Naive thymus-derived CD4-positive, alpha-beta T cell (primary cell): Measurements from ENCODE around the gene SLC1A4. TPM values are rescaled to one million over a fixed set of nuclear protein-coding genes. Genes with fewer than 3 reads are reported as not detected.

Source experiments
- ATAC-seq: fragments of 150-1000 bp; cut with Tn5 transposase; 2 replicates; pipeline ENCODE4 v1.10.0; 2021; ENCODE audit warnings: mild to moderate bottlenecking, moderate library complexity
- CTCF ChIA-PET: fragments of 350-600 bp; sonication (Branson Sonifier 250); formaldehyde crosslinking; loops from one replicate; lab custom pipeline; 2021; ENCODE audit warnings: antibody characterized with exemption; lab: Charles Lee
- POLR2A ChIA-PET: fragments of 350-600 bp; sonication (Branson Sonifier 250); formaldehyde crosslinking; loops from one replicate; lab custom pipeline; 2021; ENCODE audit warnings: antibody characterized with exemption, inconsistent platforms; lab: Charles Lee
- DNase-seq, 9 donors: peaks; one replicate each; pipeline versions ENCODE4 v3.0.0 to v3.0.0-alpha.2; 2020 to 2022; ENCODE audit warnings: mixed read lengths in 1 of 9
- H3K27ac ChIP-seq: one replicate; pipeline ENCODE4 v1.7.0; 2013; ENCODE audit warnings: mild to moderate bottlenecking, low read depth, low read length, moderate library complexity
- H3K27me3 ChIP-seq, 2 donors: one replicate each; pipeline ENCODE4 v1.7.0; 2013; ENCODE audit warnings: low read length in 2 of 2, mild to moderate bottlenecking in 2 of 2, moderate library complexity in 2 of 2; ENCODE audit not compliant: control insufficient read depth in 2 of 2, insufficient read depth in 2 of 2
- H3K36me3 ChIP-seq, 3 experiments: 1 replicate in 2 of 3; 2 replicates in 1 of 3; pipeline ENCODE4 v1.7.0; 2013; ENCODE audit warnings: low read length in 3 of 3, mild to moderate bottlenecking in 3 of 3, moderate library complexity in 1 of 3; ENCODE audit not compliant: insufficient read depth in 3 of 3, control insufficient read depth in 2 of 3
- H3K4me1 ChIP-seq, 2 donors: one replicate each; pipeline ENCODE4 v1.7.0; 2013; ENCODE audit warnings: low read length in 2 of 2, mild to moderate bottlenecking in 2 of 2, moderate library complexity in 1 of 2; ENCODE audit not compliant: control insufficient read depth in 2 of 2, insufficient read depth in 2 of 2
- H3K4me3 ChIP-seq: 2 replicates; pipeline ENCODE4 v1.7.0; 2013; ENCODE audit warnings: mild to moderate bottlenecking, low read length
- H3K9me3 ChIP-seq, 3 experiments: 1 replicate in 2 of 3; 2 replicates in 1 of 3; pipeline ENCODE4 v1.7.0; 2013; ENCODE audit warnings: low read length in 3 of 3; ENCODE audit not compliant: control insufficient read depth in 2 of 3
- H3K27ac Mint-ChIP-seq, 9 donors: one replicate each; pipeline ENCODE4 v1.8.0; 2020 to 2022; ENCODE audit warnings: mixed read lengths in 9 of 9, mild to moderate bottlenecking in 8 of 9, moderate library complexity in 5 of 9, inconsistent platforms in 2 of 9
- H3K27me3 Mint-ChIP-seq, 5 donors: one replicate each; pipeline ENCODE4 v1.8.0; 2021 to 2022; ENCODE audit warnings: mixed read lengths in 5 of 5, mild to moderate bottlenecking in 1 of 5
- H3K36me3 Mint-ChIP-seq, 5 donors: one replicate each; pipeline ENCODE4 v1.8.0; 2020 to 2022; ENCODE audit warnings: mixed read lengths in 5 of 5, mild to moderate bottlenecking in 3 of 5, inconsistent platforms in 1 of 5
- H3K4me1 Mint-ChIP-seq, 7 donors: one replicate each; pipeline ENCODE4 v1.8.0; 2020 to 2022; ENCODE audit warnings: mixed read lengths in 7 of 7, mild to moderate bottlenecking in 3 of 7, inconsistent platforms in 1 of 7
- H3K4me3 Mint-ChIP-seq, 10 donors: one replicate each; pipeline ENCODE4 v1.8.0; 2020 to 2022; ENCODE audit warnings: mild to moderate bottlenecking in 10 of 10, mixed read lengths in 10 of 10, moderate library complexity in 6 of 10, inconsistent platforms in 2 of 10
- H3K9me3 Mint-ChIP-seq, 11 donors: one replicate each; pipeline ENCODE4 v1.8.0; 2020 to 2022; ENCODE audit warnings: mixed read lengths in 11 of 11, mild to moderate bottlenecking in 4 of 11, inconsistent platforms in 1 of 11, moderate library complexity in 1 of 11
- intact Hi-C, 2 donors: fragments of 100-400 bp; cut with micrococcal nuclease; formaldehyde crosslinking; loops; one replicate each; pipeline ENCODE4 v1.15.1; 2023
- polyA plus RNA-seq, 2 donors: library from polyadenylated mRNA; unstranded; fragments of 300-500 nt; fragmentation: Illumina TruSeq; gene quantifications; one replicate each; pipeline ENCODE4 v1.2.3, GENCODE V29; 2021
- total RNA-seq, 6 experiments: library from RNA in 5 of 6; stranded (reverse) in 5 of 6; gene quantifications; 1 replicate in 5 of 6; 2 replicates in 1 of 6; pipeline ENCODE4 v1.2.3 and lab custom pipeline; 2021 to 2026

Gene SLC1A4
- total and polyA plus RNA-seq, 7 experiments from 2014 or later = 0.33 to 34.5 (median 1.8) TPM; not detected in 1

DNA sequence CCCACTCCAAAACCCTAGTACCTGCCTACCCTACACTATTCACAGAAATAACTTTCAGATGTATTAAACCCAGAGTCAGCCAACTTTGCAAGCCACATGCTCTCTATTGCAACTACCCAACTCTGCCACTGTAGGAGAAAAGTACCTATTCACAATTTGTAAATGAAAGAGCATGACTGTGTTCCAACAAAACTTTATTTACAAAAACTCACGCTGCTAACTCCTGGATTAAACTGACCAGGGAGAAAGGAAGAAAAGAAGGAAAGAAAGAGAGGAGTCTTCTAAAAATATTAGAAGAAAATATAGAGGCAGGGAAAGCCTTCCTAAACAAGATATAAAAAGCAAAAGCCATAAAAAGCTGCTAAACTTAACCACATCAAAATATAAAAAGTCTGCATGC lies 24.6 kb downstream of the SLC1A4 start:
- Histone ChIP-seq H3K9me3 (no peaks in the 10 kb centered on the region), H3K27me3 (no peaks in the 10 kb centered on the region), H3K27ac (no peak overlapping the region), H3K4me1 (no peaks in the 10 kb centered on the region), H3K4me3 (no peak overlapping the region), H3K36me3 (no peaks in the 10 kb centered on the region)
- CTCF ChIA-PET = no interaction called here
- Mint-ChIP-seq H3K9me3 (no peaks in the 10 kb centered on the region), H3K4me3 (no peak overlapping the region), H3K4me1 (peaks cover 0 to 24% (median 8%) of the 10 kb centered on the region in 7 donors), H3K36me3 (peaks cover 0 to 24% (median 3%) of the 10 kb centered on the region in 5 donors), H3K27ac (no peak overlapping the region), H3K27me3 (no peaks in the 10 kb centered on the region)
- POLR2A ChIA-PET = no interaction called here
- intact Hi-C loops = no loop called here
- ATAC-seq = no peak
- no peak for DNase-seq

DNA sequence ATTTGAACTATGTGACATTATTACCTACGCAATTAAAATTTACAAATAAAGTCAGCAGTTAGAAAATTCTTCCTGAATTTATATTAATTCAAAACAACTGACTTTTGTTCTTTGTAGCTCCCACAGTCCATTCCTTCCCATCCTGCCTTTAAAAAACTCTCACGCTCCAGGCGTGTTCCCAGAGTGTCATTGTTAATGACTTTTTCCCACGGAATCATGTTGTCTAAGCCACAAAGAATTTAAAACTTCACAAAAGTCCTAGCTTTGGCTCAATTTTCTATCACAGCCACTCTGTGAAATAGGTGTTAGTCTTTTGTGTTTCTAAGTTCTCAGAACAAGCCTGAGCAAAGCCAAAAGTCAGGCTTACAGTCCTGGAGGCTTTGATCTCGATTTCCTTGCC lies 26.5 kb downstream of the SLC1A4 start:
- H3K27ac Mint-ChIP-seq = no peak overlapping the region
- intact Hi-C loops = no loop called here
- H3K4me1 Mint-ChIP-seq = peaks cover 0 to 24% (median 10%) of the 10 kb centered on the region in 7 donors
- Histone ChIP-seq H3K4me3 (no peak overlapping the region), H3K36me3 (no peaks in the 10 kb centered on the region), H3K27ac (no peak overlapping the region), H3K9me3 (no peaks in the 10 kb centered on the region), H3K27me3 (no peaks in the 10 kb centered on the region), H3K4me1 (no peaks in the 10 kb centered on the region)
- H3K9me3 Mint-ChIP-seq = no peaks in the 10 kb centered on the region
- no peak for ATAC-seq
- no peak for DNase-seq
- ChIA-PET POLR2A (no interaction called here), CTCF (interaction anchor here (0.6 kb wide), 1 partner anchor 101 kb away, joined by 4 read pairs; no protein-coding TSS in a partner anchor)
- H3K36me3 Mint-ChIP-seq = peaks cover 4 to 28% (median 9%) of the 10 kb centered on the region in 5 donors
- no peak overlapping the region for H3K4me3 Mint-ChIP-seq
- no peaks in the 10 kb centered on the region for H3K27me3 Mint-ChIP-seq

DNA sequence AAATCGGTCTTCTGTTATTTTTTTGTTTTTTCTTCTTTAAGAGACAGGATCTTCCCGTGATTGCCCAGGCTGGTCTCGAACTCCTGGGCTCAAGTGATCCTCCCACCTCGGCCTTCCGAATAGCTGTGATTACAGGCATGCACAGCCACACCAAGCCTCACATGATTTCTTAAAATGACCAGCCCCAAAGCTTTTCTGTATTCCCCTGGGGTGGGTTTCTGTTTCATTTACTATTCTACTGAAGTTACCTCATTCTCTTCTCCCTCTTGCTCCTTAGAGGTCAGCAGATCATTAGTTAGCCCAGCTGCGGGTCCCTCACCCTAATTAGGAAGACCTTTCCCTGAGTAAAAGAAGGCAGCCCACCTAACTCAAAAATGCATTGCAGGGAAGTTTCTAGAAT lies 27.6 kb downstream of the SLC1A4 start:
- H3K4me1 Mint-ChIP-seq = peaks cover 0 to 24% (median 10%) of the 10 kb centered on the region in 7 donors

GRCh38 chr2:65017335-65017734 lies 28.1 kb downstream of the SLC1A4 start:
- Histone ChIP-seq H3K9me3 (no peaks in the 10 kb centered on the region), H3K36me3 (no peaks in the 10 kb centered on the region), H3K4me3 (no peak overlapping the region), H3K27me3 (no peaks in the 10 kb centered on the region), H3K4me1 (no peaks in the 10 kb centered on the region), H3K27ac (no peak overlapping the region)
- Mint-ChIP-seq H3K27ac (no peak overlapping the region), H3K4me3 (no peak overlapping the region), H3K27me3 (no peaks in the 10 kb centered on the region), H3K36me3 (peaks cover 4 to 32% (median 12%) of the 10 kb centered on the region in 5 donors), H3K4me1 (peaks cover 0 to 24% (median 10%) of the 10 kb centered on the region in 7 donors), H3K9me3 (no peaks in the 10 kb centered on the region)
- DNase-seq (no peak), ATAC-seq (peak; percentile 64)
- ChIA-PET POLR2A (no interaction called here), CTCF (no interaction called here)
- intact Hi-C loops = loop anchor here in 1 of 2 donors (1.0 kb wide), 1 partner anchor 23 kb away; no protein-coding TSS in a partner anchor

More for the DNA sequence above, 27.6 kb downstream of the SLC1A4 start:
- Histone ChIP-seq H3K4me3 (no peak overlapping the region), H3K27ac (no peak overlapping the region), H3K9me3 (no peaks in the 10 kb centered on the region), H3K4me1 (no peaks in the 10 kb centered on the region), H3K27me3 (no peaks in the 10 kb centered on the region), H3K36me3 (no peaks in the 10 kb centered on the region)
- Mint-ChIP-seq H3K4me3 (no peak overlapping the region), H3K27ac (no peak overlapping the region), H3K9me3 (no peaks in the 10 kb centered on the region), H3K27me3 (no peaks in the 10 kb centered on the region), H3K36me3 (peaks cover 4 to 30% (median 9%) of the 10 kb centered on the region in 5 donors)
- ChIA-PET CTCF (interaction anchor here (0.7 kb wide), 1 partner anchor 152 kb away, joined by 3 read pairs; no protein-coding TSS in a partner anchor), POLR2A (no interaction called here)
- ATAC-seq (no peak), DNase-seq (no peak)
- intact Hi-C loops = loop anchor here in 1 of 2 donors (1.0 kb wide), 1 partner anchor 24 kb away; no protein-coding TSS in a partner anchor

DNA sequence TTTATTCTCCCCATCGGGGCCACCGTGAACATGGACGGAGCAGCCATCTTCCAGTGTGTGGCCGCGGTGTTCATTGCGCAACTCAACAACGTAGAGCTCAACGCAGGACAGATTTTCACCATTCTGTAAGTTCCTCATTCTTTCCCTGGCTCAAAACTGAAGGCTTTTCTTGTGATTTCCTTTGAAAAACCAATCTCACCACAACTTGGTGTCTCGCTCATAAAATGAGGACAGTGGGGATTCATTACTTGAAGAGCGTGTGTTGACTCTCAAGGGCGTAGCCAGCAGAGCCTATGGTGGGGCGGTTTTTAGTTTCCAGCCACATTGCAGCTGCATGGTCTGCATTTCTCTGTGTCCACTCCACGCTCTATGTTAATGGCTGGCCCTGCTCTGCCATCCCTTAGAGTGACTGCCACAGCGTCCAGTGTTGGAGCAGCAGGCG lies 29.0 kb downstream of the SLC1A4 start:
- H3K4me1 ChIP-seq = no peaks in the 10 kb centered on the region

DNA sequence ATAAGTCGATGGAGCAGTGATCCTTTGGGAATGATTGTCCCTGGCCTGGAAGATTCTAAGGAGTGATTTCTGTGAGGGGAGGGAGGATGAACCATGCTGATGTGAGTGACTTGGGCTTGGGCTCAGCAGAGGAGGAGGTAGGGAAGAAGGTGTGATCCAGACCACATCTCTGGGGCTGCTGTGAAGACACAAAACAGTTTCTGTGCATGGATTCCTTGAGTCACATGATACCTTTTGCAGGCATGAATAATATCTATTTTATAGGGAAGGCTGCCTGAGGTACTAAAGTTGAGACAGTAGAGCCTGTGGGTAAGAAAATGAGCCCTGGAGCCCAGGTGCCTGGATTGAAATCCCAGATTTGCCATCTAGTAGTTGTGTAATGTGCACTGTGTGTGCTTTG lies 29.8 kb downstream of the SLC1A4 start:
- ATAC-seq (no peak), DNase-seq (no peak)
- H3K27ac Mint-ChIP-seq = no peak overlapping the region
- Histone ChIP-seq H3K9me3 (no peaks in the 10 kb centered on the region), H3K27me3 (no peaks in the 10 kb centered on the region), H3K36me3 (no peaks in the 10 kb centered on the region), H3K4me1 (no peaks in the 10 kb centered on the region), H3K27ac (no peak overlapping the region), H3K4me3 (no peak overlapping the region)
- intact Hi-C loops = no loop called here
- H3K4me1 Mint-ChIP-seq = peaks cover 0 to 18% (median 9%) of the 10 kb centered on the region in 7 donors
- no peaks in the 10 kb centered on the region for H3K9me3 Mint-ChIP-seq
- CTCF ChIA-PET = interaction anchor here (1.2 kb wide), 1 partner anchor 12 kb away, joined by 3 read pairs; no protein-coding TSS in a partner anchor
- peaks cover 4 to 46% (median 16%) of the 10 kb centered on the region in 5 donors for H3K36me3 Mint-ChIP-seq
- H3K27me3 Mint-ChIP-seq = no peaks in the 10 kb centered on the region
- POLR2A ChIA-PET = no interaction called here
- no peak overlapping the region for H3K4me3 Mint-ChIP-seq

More for the DNA sequence above, 29.0 kb downstream of the SLC1A4 start:
- ATAC-seq = peak; percentile 79
- peak overlapping the region in 1 of 10 donors; percentile 12 for H3K4me3 Mint-ChIP-seq
- no peaks in the 10 kb centered on the region for H3K9me3 Mint-ChIP-seq
- peak overlapping the region in 1 of 9 donors; percentile 53 for H3K27ac Mint-ChIP-seq
- ChIA-PET POLR2A (no interaction called here), CTCF (no interaction called here)
- no peaks in the 10 kb centered on the region for H3K27me3 ChIP-seq
- H3K4me3 ChIP-seq = no peak overlapping the region
- no peak overlapping the region for H3K27ac ChIP-seq
- peaks cover 0 to 24% (median 10%) of the 10 kb centered on the region in 7 donors for H3K4me1 Mint-ChIP-seq
- no peaks in the 10 kb centered on the region for H3K27me3 Mint-ChIP-seq
- no peak for DNase-seq
- H3K36me3 ChIP-seq = no peaks in the 10 kb centered on the region
- H3K9me3 ChIP-seq = no peaks in the 10 kb centered on the region
- intact Hi-C loops = no loop called here
- peaks cover 4 to 37% (median 15%) of the 10 kb centered on the region in 5 donors for H3K36me3 Mint-ChIP-seq
